PFSK-1 (cell line): ENCODE measurements around the gene PAXX.

Source experiments
- SIN3A ChIP-seq: IDR thresholded peaks from 2 replicates; pipeline ENCODE4 v1.6.1; 2012; ENCODE audit warnings: mild to moderate bottlenecking, low read length, moderate library complexity, borderline replicate concordance; ENCODE audit not compliant: insufficient read depth
- TAF1 ChIP-seq: IDR thresholded peaks from 2 replicates; pipeline ENCODE4 v1.6.1; 2012; ENCODE audit warnings: low read length, control low read depth, borderline replicate concordance; ENCODE audit not compliant: insufficient read depth

GRCh38 chr9:137019891-137020683 is 27.9 kb downstream of the PAXX start:
- TF ChIP-seq SIN3A (no peak), TAF1 (no peak)
